Measurements from ENCODE around the gene ADIPOR2.

DNA sequence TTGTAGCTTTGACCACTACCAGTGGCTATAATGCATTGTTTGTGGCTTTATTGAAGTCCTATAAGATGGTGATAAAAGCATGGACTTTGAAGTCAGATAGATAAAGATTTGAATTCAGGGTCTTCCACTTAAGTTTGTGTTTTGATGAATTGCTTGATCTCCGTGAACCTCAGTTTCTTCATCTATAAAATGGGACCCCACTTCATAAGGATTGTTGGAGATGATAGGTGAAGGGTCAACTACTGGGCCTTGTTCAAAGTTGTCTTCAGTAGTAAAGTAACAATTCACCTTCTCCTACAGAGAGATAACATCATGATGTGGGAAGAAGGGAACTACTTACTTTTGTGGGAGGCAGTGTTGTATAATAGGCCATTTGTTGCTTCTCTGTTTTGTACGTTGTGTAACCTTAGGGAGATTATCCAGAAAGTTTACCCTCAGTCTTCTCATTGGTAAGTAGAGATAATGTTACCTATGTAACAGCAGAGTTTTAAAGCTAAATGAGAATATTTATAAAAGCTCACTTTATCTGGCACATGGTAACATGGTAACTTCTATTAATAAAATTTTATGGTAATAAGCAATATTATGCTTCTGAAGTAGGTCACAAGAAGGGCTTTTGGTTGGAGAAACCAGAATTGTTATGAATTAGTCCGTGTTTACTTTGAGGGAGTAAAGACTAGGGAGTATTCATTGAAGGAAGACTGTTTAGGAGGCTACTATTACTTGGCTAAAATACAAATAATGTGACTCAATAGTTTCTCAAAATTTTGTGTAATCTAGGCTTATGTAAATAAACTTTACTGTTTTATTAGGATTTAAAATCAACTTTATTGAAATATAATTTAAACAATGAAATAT is 15.1 kb downstream of the ADIPOR2 start:
- TF ChIP-seq EZH2 (IDR thresholded peaks at IDR 0.05; ENCODE audit: borderline replicate concordance, low read depth, low read length, severe bottlenecking): no peak
- TF ChIP-seq, protein P1, sequence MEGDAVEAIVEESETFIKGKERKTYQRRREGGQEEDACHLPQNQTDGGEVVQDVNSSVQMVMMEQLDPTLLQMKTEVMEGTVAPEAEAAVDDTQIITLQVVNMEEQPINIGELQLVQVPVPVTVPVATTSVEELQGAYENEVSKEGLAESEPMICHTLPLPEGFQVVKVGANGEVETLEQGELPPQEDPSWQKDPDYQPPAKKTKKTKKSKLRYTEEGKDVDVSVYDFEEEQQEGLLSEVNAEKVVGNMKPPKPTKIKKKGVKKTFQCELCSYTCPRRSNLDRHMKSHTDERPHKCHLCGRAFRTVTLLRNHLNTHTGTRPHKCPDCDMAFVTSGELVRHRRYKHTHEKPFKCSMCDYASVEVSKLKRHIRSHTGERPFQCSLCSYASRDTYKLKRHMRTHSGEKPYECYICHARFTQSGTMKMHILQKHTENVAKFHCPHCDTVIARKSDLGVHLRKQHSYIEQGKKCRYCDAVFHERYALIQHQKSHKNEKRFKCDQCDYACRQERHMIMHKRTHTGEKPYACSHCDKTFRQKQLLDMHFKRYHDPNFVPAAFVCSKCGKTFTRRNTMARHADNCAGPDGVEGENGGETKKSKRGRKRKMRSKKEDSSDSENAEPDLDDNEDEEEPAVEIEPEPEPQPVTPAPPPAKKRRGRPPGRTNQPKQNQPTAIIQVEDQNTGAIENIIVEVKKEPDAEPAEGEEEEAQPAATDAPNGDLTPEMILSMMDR (IDR thresholded peaks at IDR 0.05; ENCODE audit: borderline replicate concordance, extremely low read depth, low read length, poor library complexity, severe bottlenecking): no peak

Data from DND-41 (cell line).